ENCODE measurements around the gene NCS1.

Gene NCS1

DNA sequence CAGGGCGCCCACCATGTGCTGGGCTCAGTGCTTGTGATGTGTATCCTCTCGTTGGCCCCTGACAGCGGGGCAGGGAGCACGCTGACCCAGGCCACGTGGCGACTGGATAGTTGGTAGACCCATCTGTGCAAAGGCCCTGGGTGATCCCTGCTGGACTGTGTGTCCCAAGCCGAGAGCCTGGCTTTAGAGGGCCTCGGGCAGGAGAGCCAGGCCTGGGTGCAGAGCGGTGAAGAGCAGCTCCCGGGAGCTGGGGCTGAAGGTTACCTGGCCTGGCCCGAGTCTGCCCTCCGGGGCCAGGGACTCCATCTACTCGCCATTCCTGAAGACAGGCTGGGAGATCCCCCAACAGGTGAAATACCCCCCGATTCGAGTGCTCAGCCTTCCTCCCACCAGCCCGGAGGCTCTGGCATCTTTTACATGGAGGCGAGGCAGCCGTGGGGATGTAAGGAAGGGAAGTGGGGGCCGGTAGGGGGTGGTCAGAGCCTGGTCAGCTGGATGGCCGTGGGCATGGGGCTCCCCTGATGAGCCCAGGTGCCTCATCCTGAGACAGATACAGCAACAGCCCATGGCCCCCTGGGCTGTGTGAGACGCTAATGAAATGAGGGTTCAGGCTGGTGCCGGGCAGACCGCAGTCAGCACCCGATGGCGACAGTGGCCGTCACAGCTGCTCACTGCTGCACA, 19.0 kb downstream of the NCS1 start:
- Histone ChIP-seq H3K9me2 (replicated peaks; ENCODE audit: low read depth, low read length) (no peaks in the 10 kb centered on the region), H2AFZ (ENCODE audit: low read length) (no peak overlapping the region), H3K9me3 (ENCODE audit: insufficient read depth, low read depth, low read length) (no peaks in the 10 kb centered on the region), H3K4me2 (ENCODE audit: low read depth, low read length, poor library complexity, severe bottlenecking) (no peak overlapping the region), H3K4me3 (ENCODE audit: low read length, poor library complexity, severe bottlenecking) (no peak overlapping the region), H3F3A (ENCODE audit: low read depth) (no peaks in the 10 kb centered on the region), H3K27me3 (ENCODE audit: insufficient read depth, low read length, poor library complexity, severe bottlenecking) (no peaks in the 10 kb centered on the region), H3K9ac (ENCODE audit: low read depth, low read length, poor library complexity, severe bottlenecking) (no peak overlapping the region), H4K20me1 (ENCODE audit: insufficient read depth, low read length, poor library complexity, severe bottlenecking) (no peaks in the 10 kb centered on the region), H3K4me1 (ENCODE audit: insufficient read depth, low read length, poor library complexity, severe bottlenecking) (no peaks in the 10 kb centered on the region), H3K79me2 (ENCODE audit: insufficient read depth, low read length) (no peaks in the 10 kb centered on the region), H3K36me3 (ENCODE audit: insufficient read depth, low read length) (no peaks in the 10 kb centered on the region)
- TF ChIP-seq EZH2phosphoT487 (IDR thresholded peaks at IDR 0.05; ENCODE audit: borderline replicate concordance), result no peak
- TF ChIP-seq, protein P1, sequence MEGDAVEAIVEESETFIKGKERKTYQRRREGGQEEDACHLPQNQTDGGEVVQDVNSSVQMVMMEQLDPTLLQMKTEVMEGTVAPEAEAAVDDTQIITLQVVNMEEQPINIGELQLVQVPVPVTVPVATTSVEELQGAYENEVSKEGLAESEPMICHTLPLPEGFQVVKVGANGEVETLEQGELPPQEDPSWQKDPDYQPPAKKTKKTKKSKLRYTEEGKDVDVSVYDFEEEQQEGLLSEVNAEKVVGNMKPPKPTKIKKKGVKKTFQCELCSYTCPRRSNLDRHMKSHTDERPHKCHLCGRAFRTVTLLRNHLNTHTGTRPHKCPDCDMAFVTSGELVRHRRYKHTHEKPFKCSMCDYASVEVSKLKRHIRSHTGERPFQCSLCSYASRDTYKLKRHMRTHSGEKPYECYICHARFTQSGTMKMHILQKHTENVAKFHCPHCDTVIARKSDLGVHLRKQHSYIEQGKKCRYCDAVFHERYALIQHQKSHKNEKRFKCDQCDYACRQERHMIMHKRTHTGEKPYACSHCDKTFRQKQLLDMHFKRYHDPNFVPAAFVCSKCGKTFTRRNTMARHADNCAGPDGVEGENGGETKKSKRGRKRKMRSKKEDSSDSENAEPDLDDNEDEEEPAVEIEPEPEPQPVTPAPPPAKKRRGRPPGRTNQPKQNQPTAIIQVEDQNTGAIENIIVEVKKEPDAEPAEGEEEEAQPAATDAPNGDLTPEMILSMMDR (conservative IDR thresholded peaks at IDR 0.05; ENCODE audit: low read length), result no peak

DNA sequence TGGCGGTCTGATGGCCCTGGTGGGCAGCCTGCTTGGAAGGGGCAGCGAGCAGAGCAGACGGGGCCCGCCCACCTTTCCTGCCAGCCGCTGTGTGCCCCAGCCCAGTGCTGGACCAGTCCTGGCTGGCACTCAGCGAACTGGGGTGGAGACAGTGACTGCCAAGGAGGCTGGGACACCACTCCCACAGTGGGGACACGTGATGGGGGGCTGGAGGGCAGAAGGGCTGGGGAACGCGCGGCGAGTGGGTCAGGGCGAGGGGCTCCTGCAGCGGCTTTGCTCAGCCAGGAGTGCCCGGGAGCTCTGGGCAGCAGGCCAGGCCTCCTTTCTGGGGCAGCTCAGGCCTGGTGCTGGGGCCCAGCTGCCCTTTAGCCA, 19.5 kb downstream of the NCS1 start:
- H3K79me2 ChIP-seq (ENCODE audit: insufficient read depth, low read length), result no peaks in the 10 kb centered on the region
- no peaks in the 10 kb centered on the region for H3K9me3 ChIP-seq (ENCODE audit: insufficient read depth, low read depth, low read length)
- no peak overlapping the region for H3K4me2 ChIP-seq (ENCODE audit: low read depth, low read length, poor library complexity, severe bottlenecking)
- no peaks in the 10 kb centered on the region for H3K36me3 ChIP-seq (ENCODE audit: insufficient read depth, low read length)
- H2AFZ ChIP-seq (ENCODE audit: low read length), result no peak overlapping the region
- H3K27me3 ChIP-seq (ENCODE audit: insufficient read depth, low read length, poor library complexity, severe bottlenecking), result no peaks in the 10 kb centered on the region
- no peaks in the 10 kb centered on the region for H3K4me1 ChIP-seq (ENCODE audit: insufficient read depth, low read length, poor library complexity, severe bottlenecking)
- H3K9ac ChIP-seq (ENCODE audit: low read depth, low read length, poor library complexity, severe bottlenecking), result no peak overlapping the region
- H3F3A ChIP-seq (ENCODE audit: low read depth), result no peaks in the 10 kb centered on the region
- no peak overlapping the region for H3K4me3 ChIP-seq (ENCODE audit: low read length, poor library complexity, severe bottlenecking)
- no peaks in the 10 kb centered on the region for H3K9me2 ChIP-seq (replicated peaks; ENCODE audit: low read depth, low read length)
- no peaks in the 10 kb centered on the region for H4K20me1 ChIP-seq (ENCODE audit: insufficient read depth, low read length, poor library complexity, severe bottlenecking)
- no peak for TF ChIP-seq EZH2phosphoT487 (IDR thresholded peaks at IDR 0.05; ENCODE audit: borderline replicate concordance)
- TF ChIP-seq, protein P1 (conservative IDR thresholded peaks at IDR 0.05; ENCODE audit: low read length), result no peak

DNA sequence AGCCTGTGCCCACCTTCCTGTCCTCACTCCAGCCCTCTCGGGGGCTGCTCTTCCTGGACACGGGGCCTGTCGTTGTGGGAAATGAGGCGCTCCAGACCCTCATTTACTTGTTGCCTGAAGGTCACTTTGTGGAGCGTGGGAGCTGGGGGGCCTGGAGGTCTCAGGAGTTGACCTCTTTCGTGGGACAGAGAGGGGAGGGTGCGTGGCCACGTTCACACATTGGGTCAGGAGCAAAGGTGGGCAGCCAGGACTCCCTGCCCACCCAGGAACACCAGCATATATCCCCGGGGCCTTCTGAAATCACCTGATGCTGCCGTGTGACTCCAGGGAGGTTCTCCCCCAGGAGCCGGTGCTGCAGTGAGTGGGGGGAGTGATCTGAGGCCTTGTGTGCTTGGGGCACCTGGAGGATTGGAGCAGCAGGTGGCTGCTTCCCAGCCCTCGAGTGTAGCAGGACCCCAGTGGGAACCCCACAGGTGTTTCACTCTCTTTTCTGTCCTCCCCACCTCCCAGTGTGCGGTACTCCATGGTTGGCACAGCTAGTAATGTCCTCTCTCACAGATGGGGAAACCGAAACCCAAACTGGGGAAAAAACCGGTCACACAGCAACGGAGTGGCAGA, 20.3 kb downstream of the NCS1 start:
- Histone ChIP-seq H3K27me3 (ENCODE audit: insufficient read depth, low read length, poor library complexity, severe bottlenecking) (no peaks in the 10 kb centered on the region), H3K79me2 (ENCODE audit: insufficient read depth, low read length) (no peaks in the 10 kb centered on the region), H3K4me3 (ENCODE audit: low read length, poor library complexity, severe bottlenecking) (no peak overlapping the region), H3K9ac (ENCODE audit: low read depth, low read length, poor library complexity, severe bottlenecking) (no peak overlapping the region), H2AFZ (ENCODE audit: low read length) (no peak overlapping the region), H4K20me1 (ENCODE audit: insufficient read depth, low read length, poor library complexity, severe bottlenecking) (no peaks in the 10 kb centered on the region), H3K4me2 (ENCODE audit: low read depth, low read length, poor library complexity, severe bottlenecking) (no peak overlapping the region), H3K36me3 (ENCODE audit: insufficient read depth, low read length) (no peaks in the 10 kb centered on the region), H3F3A (ENCODE audit: low read depth) (no peaks in the 10 kb centered on the region), H3K9me2 (replicated peaks; ENCODE audit: low read depth, low read length) (no peaks in the 10 kb centered on the region), H3K4me1 (ENCODE audit: insufficient read depth, low read length, poor library complexity, severe bottlenecking) (no peaks in the 10 kb centered on the region), H3K9me3 (ENCODE audit: insufficient read depth, low read depth, low read length) (no peaks in the 10 kb centered on the region)
- TF ChIP-seq, protein P1 (conservative IDR thresholded peaks at IDR 0.05; ENCODE audit: low read length), result no peak
- no peak for TF ChIP-seq EZH2phosphoT487 (IDR thresholded peaks at IDR 0.05; ENCODE audit: borderline replicate concordance)

Data from Loucy (cell line).